RWPE2 (cell line): Measurements from ENCODE around the gene ARF5.

ENCODE experiments used
- ATAC-seq: fragments of 200-7000 bp; cut with Tn5 transposase; 3 replicates; pipeline ENCODE4 v1.9.1; 2021; ENCODE audit warnings: low read depth
- DNase-seq: peaks from one replicate; pipeline ENCODE4 v3.0.0-alpha.2; 2020; ENCODE audit warnings: low spot score
- H3K27ac ChIP-seq: fragments of 450-650 bp; 2 replicates; pipeline ENCODE4 v1.5.1; 2017; ENCODE audit warnings: mild to moderate bottlenecking; ENCODE audit not compliant: poor library complexity, severe bottlenecking
- H3K27me3 ChIP-seq: fragments of 250-450 bp; sonication (Bioruptor Pico); 2 replicates; pipeline ENCODE4 v1.5.1; 2021; ENCODE audit warnings: mild to moderate bottlenecking, moderate library complexity; ENCODE audit not compliant: insufficient read depth, poor library complexity, severe bottlenecking
- H3K36me3 ChIP-seq: fragments of 250-450 bp; sonication (Bioruptor Pico); 2 replicates; pipeline ENCODE4 v1.5.1; 2020; ENCODE audit warnings: low read depth, mild to moderate bottlenecking, moderate library complexity
- H3K4me1 ChIP-seq: fragments of 250-450 bp; sonication (Bioruptor Pico); 2 replicates; pipeline ENCODE4 v1.5.1; 2021; ENCODE audit warnings: mild to moderate bottlenecking, moderate library complexity; ENCODE audit not compliant: insufficient read depth, poor library complexity, severe bottlenecking
- H3K4me3 ChIP-seq: fragments of 250-450 bp; sonication (Bioruptor Pico); 2 replicates; pipeline ENCODE4 v1.5.1; 2021; ENCODE audit warnings: mild to moderate bottlenecking, moderate library complexity; ENCODE audit not compliant: severe bottlenecking
- H3K9me3 ChIP-seq: fragments of 250-450 bp; sonication (Bioruptor Pico); 2 replicates; pipeline ENCODE4 v1.5.1; 2021; ENCODE audit warnings: mild to moderate bottlenecking, moderate library complexity; ENCODE audit not compliant: severe bottlenecking
- TF ChIP-seq, protein P1 (sequence below): fragments of 450-650 bp; IDR thresholded peaks from one replicate; pipeline ENCODE4 v1.5.1; 2017; ENCODE audit warnings: mild to moderate bottlenecking, moderate library complexity; ENCODE audit not compliant: poor library complexity, severe bottlenecking

ARF5 gene

DNA sequence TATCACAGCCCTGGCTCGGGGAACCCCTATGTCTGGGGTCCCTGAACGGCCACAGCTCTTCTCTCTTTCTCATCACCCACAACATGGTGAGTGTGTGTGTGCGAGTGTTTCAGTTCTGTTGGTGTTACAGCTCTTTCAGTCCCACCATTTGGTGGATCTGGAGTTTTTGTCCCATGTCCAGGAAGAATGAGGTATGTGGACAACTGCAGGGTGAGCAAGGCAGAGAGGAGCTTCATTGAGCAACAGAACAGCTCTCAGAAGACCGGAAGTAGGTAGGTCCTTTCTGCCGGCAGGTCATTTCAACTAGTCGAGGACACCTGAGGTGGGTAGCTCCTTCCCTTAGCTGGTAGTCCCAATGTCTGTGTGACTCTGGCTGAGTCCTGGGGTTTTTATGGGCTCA, 20.2 kb downstream of the ARF5 start:
- no peaks in the 10 kb centered on the region for H3K36me3 ChIP-seq
- no peaks in the 10 kb centered on the region for H3K4me1 ChIP-seq
- TF ChIP-seq, protein P1, sequence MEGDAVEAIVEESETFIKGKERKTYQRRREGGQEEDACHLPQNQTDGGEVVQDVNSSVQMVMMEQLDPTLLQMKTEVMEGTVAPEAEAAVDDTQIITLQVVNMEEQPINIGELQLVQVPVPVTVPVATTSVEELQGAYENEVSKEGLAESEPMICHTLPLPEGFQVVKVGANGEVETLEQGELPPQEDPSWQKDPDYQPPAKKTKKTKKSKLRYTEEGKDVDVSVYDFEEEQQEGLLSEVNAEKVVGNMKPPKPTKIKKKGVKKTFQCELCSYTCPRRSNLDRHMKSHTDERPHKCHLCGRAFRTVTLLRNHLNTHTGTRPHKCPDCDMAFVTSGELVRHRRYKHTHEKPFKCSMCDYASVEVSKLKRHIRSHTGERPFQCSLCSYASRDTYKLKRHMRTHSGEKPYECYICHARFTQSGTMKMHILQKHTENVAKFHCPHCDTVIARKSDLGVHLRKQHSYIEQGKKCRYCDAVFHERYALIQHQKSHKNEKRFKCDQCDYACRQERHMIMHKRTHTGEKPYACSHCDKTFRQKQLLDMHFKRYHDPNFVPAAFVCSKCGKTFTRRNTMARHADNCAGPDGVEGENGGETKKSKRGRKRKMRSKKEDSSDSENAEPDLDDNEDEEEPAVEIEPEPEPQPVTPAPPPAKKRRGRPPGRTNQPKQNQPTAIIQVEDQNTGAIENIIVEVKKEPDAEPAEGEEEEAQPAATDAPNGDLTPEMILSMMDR, result no peak
- H3K9me3 ChIP-seq, result peaks cover 2% of the 10 kb centered on the region
- DNase-seq (no peak), ATAC-seq (no peak)
- H3K4me3 ChIP-seq, result no peak overlapping the region
- H3K27ac ChIP-seq, result no peak overlapping the region
- H3K27me3 ChIP-seq, result no peaks in the 10 kb centered on the region

DNA sequence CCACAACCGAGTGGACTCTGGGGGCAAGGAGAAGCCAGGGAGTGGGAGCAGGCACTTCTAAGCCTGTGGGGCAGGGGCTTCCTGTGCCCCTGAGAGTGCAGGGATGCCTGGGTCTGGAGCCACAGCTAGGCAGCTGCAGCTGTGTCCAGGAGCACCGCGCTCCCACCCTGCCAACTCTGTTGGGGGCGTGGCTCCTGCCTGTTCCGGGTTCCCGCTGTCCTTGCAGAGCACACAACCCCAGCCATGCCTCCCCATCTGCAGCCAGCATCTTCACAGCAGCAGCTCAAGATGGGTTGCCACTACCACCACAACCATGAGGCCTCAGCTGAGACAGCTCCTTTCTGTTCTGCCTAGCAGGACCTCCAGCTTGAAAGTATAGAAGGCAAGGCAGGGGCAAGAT, 21.1 kb downstream of the ARF5 start:
- no peak overlapping the region for H3K27ac ChIP-seq
- H3K4me3 ChIP-seq, result no peak overlapping the region
- no peaks in the 10 kb centered on the region for H3K36me3 ChIP-seq
- no peaks in the 10 kb centered on the region for H3K4me1 ChIP-seq
- H3K27me3 ChIP-seq, result no peaks in the 10 kb centered on the region
- ATAC-seq (no peak), DNase-seq (no peak)
- TF ChIP-seq, protein P1, result no peak
- H3K9me3 ChIP-seq, result peaks cover 2% of the 10 kb centered on the region

DNA sequence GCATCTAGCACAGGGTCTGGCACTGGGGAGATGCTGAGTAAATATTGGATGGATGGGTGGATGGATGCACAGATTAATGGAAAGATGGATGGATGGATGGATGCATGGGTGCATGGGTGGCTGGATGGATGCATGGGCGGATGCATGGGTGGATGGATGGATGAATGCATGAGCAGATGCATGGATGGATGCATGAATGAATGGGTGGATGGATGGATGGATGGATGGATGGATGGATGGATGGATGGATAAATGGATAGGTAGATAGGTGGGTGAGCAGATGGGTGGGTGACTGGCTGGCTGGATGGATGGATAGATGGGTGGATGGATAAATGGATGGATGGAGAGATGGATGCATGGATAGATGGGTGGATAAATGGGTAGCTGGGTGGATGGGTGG, 24.1 kb downstream of the ARF5 start:
- no peak overlapping the region for H3K4me3 ChIP-seq
- TF ChIP-seq, protein P1, result no peak
- H3K27ac ChIP-seq, result no peak overlapping the region
- H3K9me3 ChIP-seq, result peaks cover 2% of the 10 kb centered on the region
- ATAC-seq (no peak), DNase-seq (no peak)
- peaks cover 24% of the 10 kb centered on the region for H3K27me3 ChIP-seq
- H3K4me1 ChIP-seq, result no peaks in the 10 kb centered on the region
- no peaks in the 10 kb centered on the region for H3K36me3 ChIP-seq

DNA sequence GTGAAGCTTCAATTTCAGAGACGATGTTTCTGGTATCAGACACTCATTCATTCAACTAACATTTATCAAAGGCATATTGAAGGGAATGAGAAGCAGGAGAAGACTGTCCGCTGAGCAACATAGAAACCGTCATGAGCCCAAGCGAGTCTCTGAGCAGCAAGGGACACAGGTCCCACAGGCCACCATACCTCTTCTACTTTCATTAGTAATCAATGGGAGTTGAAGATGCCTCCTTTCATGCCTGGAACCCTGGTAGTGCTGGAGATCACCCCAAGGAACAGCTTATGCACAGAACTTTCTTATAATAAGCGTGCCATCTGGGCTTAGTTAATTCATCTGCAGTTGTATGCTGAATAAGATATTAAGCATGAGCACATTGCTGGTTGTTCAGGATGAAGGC, 28.5 kb downstream of the ARF5 start:
- H3K9me3 ChIP-seq, result no peaks in the 10 kb centered on the region
- H3K36me3 ChIP-seq, result no peaks in the 10 kb centered on the region
- H3K27me3 ChIP-seq, result peaks cover 63% of the 10 kb centered on the region
- H3K27ac ChIP-seq, result no peak overlapping the region
- ATAC-seq (no peak), DNase-seq (no peak)
- no peaks in the 10 kb centered on the region for H3K4me1 ChIP-seq
- TF ChIP-seq, protein P1, result no peak
- H3K4me3 ChIP-seq, result no peak overlapping the region

DNA sequence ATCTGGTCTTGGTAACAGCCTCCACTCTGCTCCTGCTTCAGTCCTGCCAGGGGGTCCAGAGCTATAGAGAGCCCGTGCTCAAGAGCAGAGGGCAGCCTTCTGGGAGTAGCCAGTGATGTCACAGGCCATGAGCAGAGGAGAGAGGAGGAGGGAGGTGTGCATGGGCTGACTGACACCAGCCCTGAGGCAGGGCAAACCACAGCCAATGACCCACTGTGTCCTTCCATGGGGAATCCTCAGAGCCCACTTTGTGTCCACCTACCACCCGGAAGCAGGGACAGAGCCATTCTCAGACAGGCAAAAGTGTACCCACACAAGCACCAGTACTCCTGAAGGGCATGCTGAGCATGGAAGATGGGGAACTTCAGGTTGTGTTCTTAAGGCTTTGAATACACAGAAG, 29.8 kb downstream of the ARF5 start, which contains the start of gene PAX4:
Gene PAX4 (minus strand): TSS at position 101 of the 400 bp plus-strand sequence. CDS start 2,214 bp downstream, outside the sequence.
- no peak for DNase-seq
- Histone ChIP-seq H3K9me3 (no peaks in the 10 kb centered on the region), H3K4me1 (no peaks in the 10 kb centered on the region), H3K36me3 (no peaks in the 10 kb centered on the region), H3K4me3 (no peak within 1 kb of the TSS), H3K27ac (no peak within 1 kb of the TSS), H3K27me3 (peaks cover 66% of the 10 kb centered on the region)
- no peak for ATAC-seq
- TF ChIP-seq, protein P1, result no peak
